Endodermal cell (in vitro differentiated cells): ENCODE results near the gene CDH4. TPM values are rescaled to one million over a fixed set of nuclear protein-coding genes. Genes with fewer than 3 reads are reported as not detected.

ENCODE experiments used
- DNase-seq: peaks from one replicate; pipeline ENCODE4 v3.0.0-alpha.2; 2017
- H3K27ac ChIP-seq: 2 replicates; pipeline ENCODE4 v1.5.1; 2013; ENCODE audit warnings: mild to moderate bottlenecking, low read depth, low read length, moderate library complexity
- H3K27me3 ChIP-seq: 2 replicates; pipeline ENCODE4 v1.6.1; 2013; ENCODE audit warnings: mild to moderate bottlenecking, low read length, moderate library complexity; ENCODE audit not compliant: insufficient read depth, control insufficient read depth, poor library complexity, severe bottlenecking
- H3K36me3 ChIP-seq: 2 replicates; pipeline ENCODE4 v1.7.0; 2013; ENCODE audit warnings: mild to moderate bottlenecking, low read length, moderate library complexity; ENCODE audit not compliant: control insufficient read depth, insufficient read depth
- H3K4me1 ChIP-seq: one replicate; pipeline ENCODE4 v1.7.0; 2013; ENCODE audit warnings: low read length; ENCODE audit not compliant: control insufficient read depth, insufficient read depth
- H3K4me3 ChIP-seq: 2 replicates; pipeline ENCODE4 v1.5.1; 2013; ENCODE audit warnings: mild to moderate bottlenecking, low read length, moderate library complexity
- H3K9ac ChIP-seq: 2 replicates; pipeline ENCODE4 v1.6.1; 2013; ENCODE audit warnings: mild to moderate bottlenecking, low read length, moderate library complexity; ENCODE audit not compliant: poor library complexity, severe bottlenecking; ENCODE audit errors: extremely low read depth
- H3K9me3 ChIP-seq: 2 replicates; pipeline ENCODE4 v1.6.1; 2013; ENCODE audit warnings: mild to moderate bottlenecking, low read length, moderate library complexity; ENCODE audit not compliant: control insufficient read depth
- H3K27ac Mint-ChIP-seq: 2 replicates; pipeline ENCODE4 v1.8.0; 2020; ENCODE audit warnings: mixed read lengths
- H3K27me3 Mint-ChIP-seq: 2 replicates; pipeline ENCODE4 v1.8.0; 2021; ENCODE audit warnings: mild to moderate bottlenecking, mixed read lengths; ENCODE audit not compliant: insufficient read depth
- H3K36me3 Mint-ChIP-seq: 2 replicates; pipeline ENCODE4 v1.8.0; 2020; ENCODE audit warnings: low read depth, mixed read lengths
- H3K4me1 Mint-ChIP-seq: 2 replicates; pipeline ENCODE4 v1.8.0; 2020; ENCODE audit warnings: mixed read lengths
- H3K4me3 Mint-ChIP-seq: 2 replicates; pipeline ENCODE4 v1.8.0; 2020; ENCODE audit warnings: mild to moderate bottlenecking, moderate library complexity, mixed read lengths
- H3K9me3 Mint-ChIP-seq: 2 replicates; pipeline ENCODE4 v1.8.0; 2020; ENCODE audit warnings: mild to moderate bottlenecking, mixed read lengths
- CTCF ChIP-seq: fragments of 200-600 bp; sonication (generic); conservative IDR thresholded peaks from 2 replicates; pipeline ENCODE4 v1.5.0; 2021; ENCODE audit warnings: antibody characterized with exemption, mild to moderate bottlenecking
- WGBS, 2 experiments: methylation state at CpG; one replicate each; pipeline versions ENCODE4 v1.1.5 to v1.1.7; 2013; ENCODE audit warnings: missing lambda C conversion rate in 2 of 2, mixed read lengths in 1 of 2; ENCODE audit not compliant: insufficient coverage in 1 of 2, insufficient read length in 1 of 2; 5-methylcytosine and 5-hydroxymethylcytosine counted together
- total RNA-seq, 2 donors: library from RNA; stranded (reverse); fragmentation: NEBNext Ultra II Directional in 1 of 2; extraction: Animal tissue kit (Norgen Biotek cat#: 25700) in 1 of 2; gene quantifications; 2 replicates in 1 of 2; 3 replicates in 1 of 2; pipeline ENCODE4 v1.2.1, GENCODE V29; 2021

CDH4 gene
- total RNA-seq, 2 donors from 2014 or later, result 1.8 to 5.8 TPM

- Histone ChIP-seq H3K27ac (no peak overlapping the region), H3K9me3 (no peaks in the 10 kb centered on the region), H3K4me3 (no peak overlapping the region), H3K4me1 (no peaks in the 10 kb centered on the region), H3K9ac (no peak overlapping the region), H3K36me3 (no peaks in the 10 kb centered on the region), H3K27me3 (no peaks in the 10 kb centered on the region)
- Mint-ChIP-seq H3K36me3 (no peaks in the 10 kb centered on the region), H3K27ac (no peak overlapping the region), H3K4me3 (no peak overlapping the region), H3K27me3 (peaks cover 22% of the 10 kb centered on the region), H3K4me1 (no peaks in the 10 kb centered on the region), H3K9me3 (no peaks in the 10 kb centered on the region)
- no peak for DNase-seq
- WGBS, 2 experiments, result 89 to 94% methylated on average over 16 to 26 of the region's 27 CpGs
- no peak for TF ChIP-seq CTCF
These were observed 375.8 kb downstream of the CDH4 start for GRCh38 chr20:61627791-61628415.

- DNase-seq, result no peak
- H3K27me3 Mint-ChIP-seq, result peaks cover 23% of the 10 kb centered on the region
- no peaks in the 10 kb centered on the region for H3K9me3 Mint-ChIP-seq
- TF ChIP-seq CTCF, result no peak
- H3K4me3 Mint-ChIP-seq, result no peak overlapping the region
- no peaks in the 10 kb centered on the region for H3K36me3 ChIP-seq
- H3K4me1 ChIP-seq, result no peaks in the 10 kb centered on the region
- H3K4me1 Mint-ChIP-seq, result no peaks in the 10 kb centered on the region
- WGBS, 2 experiments, result 92 to 95% methylated on average over 6 to 10 of the region's 10 CpGs
- no peak overlapping the region for H3K27ac Mint-ChIP-seq
- no peak overlapping the region for H3K27ac ChIP-seq
- no peaks in the 10 kb centered on the region for H3K27me3 ChIP-seq
- no peak overlapping the region for H3K4me3 ChIP-seq
- H3K9me3 ChIP-seq, result no peaks in the 10 kb centered on the region
- no peaks in the 10 kb centered on the region for H3K36me3 Mint-ChIP-seq
- H3K9ac ChIP-seq, result no peak overlapping the region
These were observed 376.4 kb downstream of the CDH4 start for GRCh38 chr20:61628480-61628879.

- no peaks in the 10 kb centered on the region for H3K4me1 ChIP-seq
- DNase-seq, result no peak
- H3K9me3 ChIP-seq, result no peaks in the 10 kb centered on the region
- no peak overlapping the region for H3K9ac ChIP-seq
- H3K4me1 Mint-ChIP-seq, result no peaks in the 10 kb centered on the region
- 80 to 85% methylated on average over 13 to 17 of the region's 17 CpGs for WGBS, 2 experiments
- no peak for TF ChIP-seq CTCF
- no peak overlapping the region for H3K27ac Mint-ChIP-seq
- H3K27me3 ChIP-seq, result no peaks in the 10 kb centered on the region
- no peak overlapping the region for H3K4me3 ChIP-seq
- H3K27me3 Mint-ChIP-seq, result peaks cover 24% of the 10 kb centered on the region
- H3K27ac ChIP-seq, result no peak overlapping the region
- H3K36me3 Mint-ChIP-seq, result no peaks in the 10 kb centered on the region
- H3K9me3 Mint-ChIP-seq, result no peaks in the 10 kb centered on the region
- H3K4me3 Mint-ChIP-seq, result no peak overlapping the region
- no peaks in the 10 kb centered on the region for H3K36me3 ChIP-seq
These were observed 377.0 kb downstream of the CDH4 start for GRCh38 chr20:61628901-61629601.
